Breast epithelium (tissue), 4 donors: ENCODE measurements around the gene NUSAP1. TPM values are rescaled to one million over a fixed set of nuclear protein-coding genes. Genes with fewer than 3 reads are reported as not detected.
"Not testable (repeated sequence)": the region's sequence is repeated elsewhere in the genome, so short reads cannot be mapped to it uniquely, and the experiment has no call there.

Source experiments
- DNase-seq, 2 donors: peaks; one replicate each; pipeline ENCODE4 v3.0.0-alpha.2; 2019; ENCODE audit warnings: low spot score in 2 of 2
- H3K27ac ChIP-seq, 2 donors: fragments of 200-600 bp; sonication (generic) in 1 of 2; one replicate each; pipeline ENCODE4 v1.5.1; 2016 to 2019; ENCODE audit warnings: mild to moderate bottlenecking in 1 of 2
- H3K27me3 ChIP-seq, 2 donors: fragments of 200-600 bp; sonication (generic) in 1 of 2; one replicate each; pipeline versions ENCODE4 v1.5.1 to v1.6.0; 2017 to 2019; ENCODE audit warnings: control low read depth in 1 of 2, mild to moderate bottlenecking in 1 of 2
- H3K36me3 ChIP-seq: fragments of 200-600 bp; one replicate; pipeline ENCODE4 v1.5.1; 2019
- H3K4me1 ChIP-seq, 2 donors: fragments of 200-600 bp; sonication (generic); one replicate each; pipeline ENCODE4 v1.5.1; 2016 to 2019; ENCODE audit warnings: control low read depth in 1 of 2
- H3K4me3 ChIP-seq, 3 donors: fragments of 200-600 bp; sonication (generic); 1 replicate in 2 of 3; 2 replicates in 1 of 3; pipeline ENCODE4 v1.5.1; 2016 to 2019; ENCODE audit warnings: mild to moderate bottlenecking in 3 of 3, moderate library complexity in 2 of 3
- H3K9me3 ChIP-seq, 2 donors: fragments of 200-600 bp; sonication (generic) in 1 of 2; one replicate each; pipeline ENCODE4 v1.5.1; 2016 to 2019; ENCODE audit warnings: control low read depth in 1 of 2
- POLR2A ChIP-seq: fragments of 450-650 bp; IDR thresholded peaks from one replicate; pipeline ENCODE4 v1.6.1; 2016; ENCODE audit warnings: antibody characterized with exemption, mild to moderate bottlenecking, moderate library complexity
- POLR2AphosphoS5 ChIP-seq, 3 donors: sonication (generic); formaldehyde crosslinking; IDR thresholded peaks; one replicate each; pipeline ENCODE4 v1.6.1; 2017; ENCODE audit warnings: antibody characterized with exemption in 3 of 3
- intact Hi-C: fragments of 100-400 bp; cut with DNase I; formaldehyde crosslinking; loops from one replicate; pipeline ENCODE4 v1.15.1; 2023; ENCODE audit warnings: low total_unique reads
- total RNA-seq, 3 donors: library from RNA; depleted of rRNA; stranded (reverse); fragments of >200 nt; gene quantifications; one replicate each; pipeline ENCODE4 v1.1.0, GENCODE V29; 2016
- TF ChIP-seq, protein P1 (sequence below), 3 donors: fragments of 450-650 bp; IDR thresholded peaks; one replicate each; pipeline ENCODE4 v1.5.1; 2016 to 2017; ENCODE audit warnings: antibody characterized with exemption in 3 of 3, mild to moderate bottlenecking in 3 of 3, moderate library complexity in 3 of 3

The NUSAP1 gene
- total RNA-seq, 3 donors from 2014 or later: 5.0 to 8.2 (median 6.9) TPM

DNA sequence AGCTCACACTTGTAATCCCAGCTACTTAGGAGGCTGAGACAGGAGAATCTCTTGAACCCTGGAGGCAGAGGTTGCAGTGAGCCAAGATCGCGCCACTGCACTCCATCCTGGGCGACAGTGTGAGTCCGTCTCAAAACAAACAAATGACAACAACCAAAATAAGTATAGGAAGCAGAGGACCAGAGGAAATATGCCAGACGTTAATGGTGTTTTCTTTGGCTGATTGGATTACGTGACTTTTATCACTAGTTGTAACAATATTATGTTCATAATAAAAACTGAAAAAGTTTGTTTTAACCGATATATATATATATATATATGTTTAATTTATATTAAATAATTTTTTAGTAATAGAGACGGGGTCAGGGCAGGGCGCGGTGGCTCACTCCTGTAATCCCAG, 21.7 kb downstream of the NUSAP1 start:
- DNase-seq: no peak
- intact Hi-C loops: no loop called here
- TF ChIP-seq POLR2AphosphoS5 (IDR thresholded peaks at IDR 0.05): no peak
- TF ChIP-seq, protein P1, sequence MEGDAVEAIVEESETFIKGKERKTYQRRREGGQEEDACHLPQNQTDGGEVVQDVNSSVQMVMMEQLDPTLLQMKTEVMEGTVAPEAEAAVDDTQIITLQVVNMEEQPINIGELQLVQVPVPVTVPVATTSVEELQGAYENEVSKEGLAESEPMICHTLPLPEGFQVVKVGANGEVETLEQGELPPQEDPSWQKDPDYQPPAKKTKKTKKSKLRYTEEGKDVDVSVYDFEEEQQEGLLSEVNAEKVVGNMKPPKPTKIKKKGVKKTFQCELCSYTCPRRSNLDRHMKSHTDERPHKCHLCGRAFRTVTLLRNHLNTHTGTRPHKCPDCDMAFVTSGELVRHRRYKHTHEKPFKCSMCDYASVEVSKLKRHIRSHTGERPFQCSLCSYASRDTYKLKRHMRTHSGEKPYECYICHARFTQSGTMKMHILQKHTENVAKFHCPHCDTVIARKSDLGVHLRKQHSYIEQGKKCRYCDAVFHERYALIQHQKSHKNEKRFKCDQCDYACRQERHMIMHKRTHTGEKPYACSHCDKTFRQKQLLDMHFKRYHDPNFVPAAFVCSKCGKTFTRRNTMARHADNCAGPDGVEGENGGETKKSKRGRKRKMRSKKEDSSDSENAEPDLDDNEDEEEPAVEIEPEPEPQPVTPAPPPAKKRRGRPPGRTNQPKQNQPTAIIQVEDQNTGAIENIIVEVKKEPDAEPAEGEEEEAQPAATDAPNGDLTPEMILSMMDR (IDR thresholded peaks at IDR 0.05): no peak
- no peak for TF ChIP-seq POLR2A

DNA sequence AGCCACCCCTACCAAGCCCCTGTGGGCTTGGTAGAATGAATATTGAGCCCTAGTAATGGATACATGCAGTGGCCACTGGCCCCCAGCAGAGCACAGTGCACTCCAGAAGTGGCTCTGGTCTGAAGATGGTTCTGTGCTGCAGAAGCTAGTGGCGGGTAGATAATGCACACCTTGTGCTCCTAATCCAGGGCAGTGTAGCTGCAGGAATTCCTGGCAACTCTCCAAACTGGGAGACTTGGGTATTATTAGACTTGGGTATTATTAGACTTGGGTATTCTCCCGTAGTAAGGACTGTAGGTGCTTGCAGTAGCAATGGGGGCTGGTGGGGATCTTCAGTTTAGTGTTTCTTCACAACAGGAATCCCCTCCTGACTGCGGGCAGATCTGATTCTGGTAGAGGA, 34.7 kb downstream of the NUSAP1 start:
- Histone ChIP-seq H3K4me1 (no peaks in the 10 kb centered on the region), H3K27me3 (no peaks in the 10 kb centered on the region), H3K9me3 (no peaks in the 10 kb centered on the region), H3K36me3 (no peaks in the 10 kb centered on the region), H3K27ac (no peak overlapping the region), H3K4me3 (no peak overlapping the region)
- intact Hi-C loops: no loop called here
- DNase-seq: no peak
- TF ChIP-seq POLR2AphosphoS5 (IDR thresholded peaks at IDR 0.05): no peak

More for the DNA sequence above, 21.7 kb downstream of the NUSAP1 start:
- no peaks in the 10 kb centered on the region for H3K36me3 ChIP-seq
- no peaks in the 10 kb centered on the region for H3K27me3 ChIP-seq
- H3K9me3 ChIP-seq: no peaks in the 10 kb centered on the region
- no peak overlapping the region for H3K4me3 ChIP-seq
- no peaks in the 10 kb centered on the region for H3K4me1 ChIP-seq
- H3K27ac ChIP-seq: no peak overlapping the region

DNA sequence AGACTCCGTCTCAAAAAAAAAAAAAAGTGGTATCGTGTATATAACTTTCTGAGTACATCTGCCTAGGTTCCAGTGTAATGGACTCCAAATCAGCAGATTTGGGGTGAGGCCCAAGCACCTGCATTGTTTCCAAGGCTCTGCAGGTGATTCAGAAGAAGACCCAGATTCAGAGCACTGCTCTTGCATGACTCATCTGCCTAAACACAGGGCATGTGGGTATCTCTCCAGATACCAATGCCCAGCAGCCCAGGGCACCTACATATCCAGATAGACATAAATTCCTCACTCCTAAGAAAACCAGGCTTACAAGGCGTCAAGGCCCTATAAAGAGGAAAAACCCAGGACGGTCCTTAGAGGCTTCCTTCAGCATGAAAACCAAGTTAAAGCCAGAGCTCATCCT, 45.3 kb downstream of the NUSAP1 start:
- Histone ChIP-seq H3K27me3 (no peaks in the 10 kb centered on the region), H3K4me1 (no peaks in the 10 kb centered on the region), H3K36me3 (no peaks in the 10 kb centered on the region), H3K9me3 (no peaks in the 10 kb centered on the region), H3K27ac (no peak overlapping the region), H3K4me3 (no peak overlapping the region)
- intact Hi-C loops: no loop called here
- DNase-seq: no peak
- TF ChIP-seq, protein P1 (IDR thresholded peaks at IDR 0.05): no peak
- TF ChIP-seq POLR2AphosphoS5 (IDR thresholded peaks at IDR 0.05) (no peak), POLR2A (no peak)

DNA sequence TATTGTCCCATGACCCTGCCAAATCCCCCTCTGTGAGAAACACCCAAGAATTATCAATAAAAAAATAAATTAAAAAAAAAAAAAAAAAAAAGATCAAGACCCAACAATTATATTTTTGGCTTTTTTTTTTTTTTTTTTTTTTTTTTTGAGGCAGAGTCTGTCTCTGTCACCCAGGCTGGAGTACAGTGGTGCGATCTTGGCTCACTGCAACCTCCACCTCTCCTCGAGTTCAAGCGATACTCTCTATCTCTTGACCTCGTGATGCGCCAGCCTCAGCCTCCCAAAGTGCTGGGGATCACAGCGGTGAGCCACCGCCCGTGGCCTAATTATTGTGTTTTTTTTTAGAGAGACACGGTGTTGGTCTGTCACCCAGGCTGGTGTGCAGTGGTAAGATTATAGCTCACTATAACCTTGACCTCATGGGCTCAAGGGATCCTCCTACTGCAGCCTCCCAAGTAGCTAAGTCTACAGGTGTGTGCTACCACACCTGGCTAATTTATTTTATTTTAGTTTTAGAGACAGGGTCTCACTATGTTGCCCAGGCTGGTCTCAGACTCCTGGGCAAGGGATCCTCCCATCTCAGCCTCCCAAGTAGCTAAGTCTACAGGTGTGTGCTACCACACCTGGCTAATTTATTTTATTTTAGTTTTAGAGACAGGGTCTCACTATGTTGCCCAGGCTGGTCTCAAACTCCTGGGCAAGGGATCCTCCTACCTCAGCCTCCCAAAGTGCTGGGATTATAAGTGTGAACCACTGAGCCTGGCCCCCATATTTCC, 51.5 kb downstream of the NUSAP1 start:
- DNase-seq, H3K36me3 ChIP-seq, H3K27ac ChIP-seq, H3K9me3 ChIP-seq, H3K4me1 ChIP-seq, H3K4me3 ChIP-seq, intact Hi-C loops, H3K27me3 ChIP-seq: not testable (repeated sequence)

DNA sequence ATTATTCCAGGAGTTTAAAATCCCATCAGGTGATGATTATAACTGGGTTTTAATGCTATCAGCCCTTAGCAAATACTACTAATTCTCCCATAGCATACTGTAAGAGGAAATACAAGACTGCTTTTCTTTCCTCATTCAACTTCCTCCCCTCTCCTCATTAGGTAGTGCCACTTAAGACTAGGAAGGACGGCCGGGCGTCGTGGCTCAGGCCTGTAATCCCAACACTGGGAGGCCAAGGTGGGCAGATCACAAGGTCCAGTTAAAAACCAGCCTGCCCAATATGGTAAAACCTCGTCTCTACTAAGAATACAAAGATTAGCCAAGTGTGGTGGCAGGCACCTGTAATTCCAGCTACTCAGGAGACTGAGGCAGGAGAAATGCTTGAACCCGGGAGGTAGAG, 55.0 kb downstream of the NUSAP1 start:
- no peak overlapping the region for H3K4me3 ChIP-seq
- DNase-seq: no peak
- H3K9me3 ChIP-seq: no peaks in the 10 kb centered on the region
- no peak for TF ChIP-seq POLR2A
- TF ChIP-seq, protein P1 (IDR thresholded peaks at IDR 0.05): no peak
- TF ChIP-seq POLR2AphosphoS5 (IDR thresholded peaks at IDR 0.05): no peak
- no peaks in the 10 kb centered on the region for H3K4me1 ChIP-seq
- H3K27me3 ChIP-seq: no peaks in the 10 kb centered on the region
- intact Hi-C loops: no loop called here
- H3K27ac ChIP-seq: no peak overlapping the region
- H3K36me3 ChIP-seq: no peaks in the 10 kb centered on the region

DNA sequence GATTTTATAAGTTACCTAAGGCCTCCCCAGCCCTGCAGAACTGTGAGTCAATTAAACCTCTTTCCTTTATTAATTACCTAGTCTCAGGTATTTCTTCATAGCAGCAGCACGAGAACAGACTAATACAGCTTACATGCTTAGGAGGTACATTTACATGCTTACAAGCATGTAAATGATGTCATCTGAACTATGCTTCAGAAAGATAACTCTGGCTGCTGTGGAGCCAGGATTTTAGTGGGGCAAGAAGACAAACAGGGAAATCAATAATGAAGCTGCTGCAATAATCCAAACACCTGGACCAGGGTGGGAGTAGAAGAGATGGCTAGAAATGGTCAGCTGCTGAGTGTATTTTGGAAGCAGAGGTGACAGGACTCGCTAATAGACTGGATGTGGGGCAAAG, 60.0 kb downstream of the NUSAP1 start:
- Histone ChIP-seq H3K9me3 (no peaks in the 10 kb centered on the region), H3K4me1 (no peaks in the 10 kb centered on the region), H3K27me3 (no peaks in the 10 kb centered on the region), H3K4me3 (no peak overlapping the region), H3K27ac (no peak overlapping the region), H3K36me3 (no peaks in the 10 kb centered on the region)
- no peak for DNase-seq
- intact Hi-C loops: no loop called here
- TF ChIP-seq, protein P1 (IDR thresholded peaks at IDR 0.05): no peak
- TF ChIP-seq POLR2AphosphoS5 (IDR thresholded peaks at IDR 0.05) (no peak), POLR2A (no peak)
